Measurements from ENCODE around the gene ZNF615. TPM values are rescaled to one million over a fixed set of nuclear protein-coding genes. Genes with fewer than 3 reads are reported as not detected.

ZNF615 gene
- polyA plus RNA-seq, 3 donors: 15.5 to 21.5 (median 18.3) TPM

Other genes starting within 250 kb of the ZNF615 start
- under 1 TPM in 2 of 3 donors, not detected in 1; 0.15 to 0.19 TPM for gene FPR2, start 247.0 kb downstream of the ZNF615 start, polyA plus RNA-seq (ENCODE audit: insufficient read length in 3 of 3)
- under 1 TPM; 0.21 to 0.46 (median 0.23) TPM for gene FPR3, start 213.1 kb downstream of the ZNF615 start, polyA plus RNA-seq (ENCODE audit: insufficient read length in 3 of 3)
- 10 to 100 TPM; 40.9 to 59.4 (median 43.7) TPM for gene ZNF577, start 120.3 kb downstream of the ZNF615 start, polyA plus RNA-seq (ENCODE audit: insufficient read length in 3 of 3)
- gene ZNF649, start 103.2 kb downstream of the ZNF615 start, polyA plus RNA-seq (ENCODE audit: insufficient read length in 3 of 3): 10 to 100 TPM; 27.0 to 30.1 (median 29.8) TPM
- 10 to 100 TPM; 12.7 to 15.1 (median 13.7) TPM for gene ZNF613, start 80.7 kb downstream of the ZNF615 start, polyA plus RNA-seq (ENCODE audit: insufficient read length in 3 of 3)
- gene ZNF350, start 21.4 kb downstream of the ZNF615 start, polyA plus RNA-seq (ENCODE audit: insufficient read length in 3 of 3): 10 to 100 TPM; 17.4 to 23.1 (median 18.4) TPM
- gene ZNF614, start 20.2 kb upstream of the ZNF615 start, polyA plus RNA-seq (ENCODE audit: insufficient read length in 3 of 3): 10 to 100 TPM; 15.9 to 19.0 (median 17.6) TPM
- gene ZNF432, start 40.6 kb upstream of the ZNF615 start, polyA plus RNA-seq (ENCODE audit: insufficient read length in 3 of 3): 10 to 100 TPM; 20.0 to 27.8 (median 24.1) TPM
- 10 to 100 TPM; 14.0 to 27.7 (median 23.6) TPM for gene ZNF841, start 87.6 kb upstream of the ZNF615 start, polyA plus RNA-seq (ENCODE audit: insufficient read length in 3 of 3)
- 10 to 100 TPM; 18.0 to 19.9 (median 18.4) TPM for gene ZNF616, start 131.7 kb upstream of the ZNF615 start, polyA plus RNA-seq (ENCODE audit: insufficient read length in 3 of 3)
- 10 to 100 TPM; 14.0 to 20.1 (median 18.9) TPM for gene ZNF836, start 163.4 kb upstream of the ZNF615 start, polyA plus RNA-seq (ENCODE audit: insufficient read length in 3 of 3)
- 100 to 1,000 TPM; 435 to 499 (median 492) TPM for gene PPP2R1A, start 181.8 kb upstream of the ZNF615 start, polyA plus RNA-seq (ENCODE audit: insufficient read length in 3 of 3)